Nucleus accumbens (tissue), 56 donors: ENCODE data around the gene ZNF133.
A peak's percentile ranks its signal among the peaks of the same experiment; 100 is the strongest.
"Not testable (repeated sequence)": the region's sequence is repeated elsewhere in the genome, so short reads cannot be mapped to it uniquely, and the experiment has no call there.

Experiments
- DNase-seq, 56 donors: peaks; one replicate each; lab custom pipeline; 2025; lab: John Stamatoyannopoulos, UW

Gene ZNF133

GRCh38 chr20:18287915-18288748 lies at the start of gene ZNF133:
Gene ZNF133 (plus strand): TSS chr20:18288527. CDS start chr20:18305687, 17,160 bp downstream.
- peak; percentile 75 to 100 (median 97) for DNase-seq

GRCh38 chr20:18240997-18241396 lies 47.3 kb upstream of the ZNF133 start:
- DNase-seq = no peak

- no peak for DNase-seq
These were observed 44.5 kb upstream of the ZNF133 start for GRCh38 chr20:18243802-18244201.

GRCh38 chr20:18248545-18248944 lies 39.8 kb upstream of the ZNF133 start:
- DNase-seq = not testable (repeated sequence)

- no peak for DNase-seq
These were observed 38.1 kb upstream of the ZNF133 start for GRCh38 chr20:18250217-18250616.

- peak in 3 of 56 donors; percentile 12 to 24 (median 22) for DNase-seq
These were observed 35.5 kb upstream of the ZNF133 start for GRCh38 chr20:18252597-18253451.

GRCh38 chr20:18254615-18255014 lies 33.7 kb upstream of the ZNF133 start:
- no peak for DNase-seq

GRCh38 chr20:18255526-18255925 lies 32.8 kb upstream of the ZNF133 start:
- no peak for DNase-seq

- DNase-seq = no peak
These were observed 31.8 kb upstream of the ZNF133 start for GRCh38 chr20:18256440-18257090.

GRCh38 chr20:18258126-18258860 lies 30.0 kb upstream of the ZNF133 start:
- DNase-seq = peak in 2 of 56 donors; percentile 1 to 23

- no peak for DNase-seq
These were observed 28.6 kb upstream of the ZNF133 start for GRCh38 chr20:18259730-18260129.

- no peak for DNase-seq
These were observed 24.6 kb upstream of the ZNF133 start for GRCh38 chr20:18263723-18264122.

GRCh38 chr20:18265441-18265840 lies 22.9 kb upstream of the ZNF133 start:
- DNase-seq = no peak

GRCh38 chr20:18266282-18266681 lies 22.0 kb upstream of the ZNF133 start:
- no peak for DNase-seq

- no peak for DNase-seq
These were observed 20.5 kb upstream of the ZNF133 start for GRCh38 chr20:18267815-18268214.

- DNase-seq = no peak
These were observed 17.2 kb upstream of the ZNF133 start for GRCh38 chr20:18271160-18271559.

- DNase-seq = no peak
These were observed 15.9 kb upstream of the ZNF133 start for GRCh38 chr20:18272451-18272850.

GRCh38 chr20:18273738-18274137 lies 14.6 kb upstream of the ZNF133 start:
- DNase-seq = peak in 8 of 56 donors; percentile 2 to 31 (median 22)

- DNase-seq = not testable (repeated sequence)
These were observed 12.4 kb upstream of the ZNF133 start for GRCh38 chr20:18275960-18276359.

- peak in 49 of 56 donors; percentile 3 to 79 (median 40) for DNase-seq
These were observed 11.5 kb upstream of the ZNF133 start for GRCh38 chr20:18276821-18277220.
